Measurements from ENCODE around the gene ABCB8.

ABCB8 gene

DNA sequence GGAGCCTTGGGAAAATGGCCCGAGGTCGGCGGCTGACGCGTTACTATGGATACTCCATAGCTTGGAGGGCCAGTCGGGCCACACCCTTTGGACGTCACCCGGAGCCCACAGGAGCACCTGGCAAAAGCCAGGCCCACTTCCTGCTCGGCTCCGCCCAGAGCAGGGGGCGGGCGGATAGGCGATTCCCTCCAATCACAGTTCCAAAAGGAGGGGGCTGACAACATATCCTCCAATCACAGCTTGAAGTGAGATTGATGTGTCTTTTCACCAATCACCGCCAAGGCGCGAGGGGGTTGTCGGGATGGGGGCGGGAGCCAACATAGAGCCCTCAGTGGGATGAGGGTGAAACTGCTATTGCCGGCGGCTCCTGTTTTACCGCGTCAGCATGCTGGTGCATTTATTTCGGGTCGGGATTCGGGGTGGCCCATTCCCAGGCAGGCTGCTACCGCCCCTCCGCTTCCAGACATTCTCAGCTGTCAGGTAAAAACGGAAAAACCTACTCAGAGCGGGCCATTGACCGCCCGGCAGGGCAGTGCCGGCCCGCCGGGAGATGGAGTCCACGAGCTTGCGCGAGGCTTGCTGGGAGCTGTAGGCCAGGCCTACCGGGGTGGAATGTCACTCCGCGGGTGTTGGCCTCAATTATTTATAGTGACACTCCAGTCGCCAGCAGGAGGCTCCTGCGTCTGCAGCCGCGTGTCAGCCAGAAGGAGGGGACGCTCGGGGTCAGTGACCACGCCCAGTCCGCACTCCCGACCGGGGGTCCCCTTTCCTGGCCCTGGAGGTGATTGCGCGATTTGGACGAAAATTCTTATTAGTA is at the start of gene ABCB8 (continued):
- TF ChIP-seq, protein P1, sequence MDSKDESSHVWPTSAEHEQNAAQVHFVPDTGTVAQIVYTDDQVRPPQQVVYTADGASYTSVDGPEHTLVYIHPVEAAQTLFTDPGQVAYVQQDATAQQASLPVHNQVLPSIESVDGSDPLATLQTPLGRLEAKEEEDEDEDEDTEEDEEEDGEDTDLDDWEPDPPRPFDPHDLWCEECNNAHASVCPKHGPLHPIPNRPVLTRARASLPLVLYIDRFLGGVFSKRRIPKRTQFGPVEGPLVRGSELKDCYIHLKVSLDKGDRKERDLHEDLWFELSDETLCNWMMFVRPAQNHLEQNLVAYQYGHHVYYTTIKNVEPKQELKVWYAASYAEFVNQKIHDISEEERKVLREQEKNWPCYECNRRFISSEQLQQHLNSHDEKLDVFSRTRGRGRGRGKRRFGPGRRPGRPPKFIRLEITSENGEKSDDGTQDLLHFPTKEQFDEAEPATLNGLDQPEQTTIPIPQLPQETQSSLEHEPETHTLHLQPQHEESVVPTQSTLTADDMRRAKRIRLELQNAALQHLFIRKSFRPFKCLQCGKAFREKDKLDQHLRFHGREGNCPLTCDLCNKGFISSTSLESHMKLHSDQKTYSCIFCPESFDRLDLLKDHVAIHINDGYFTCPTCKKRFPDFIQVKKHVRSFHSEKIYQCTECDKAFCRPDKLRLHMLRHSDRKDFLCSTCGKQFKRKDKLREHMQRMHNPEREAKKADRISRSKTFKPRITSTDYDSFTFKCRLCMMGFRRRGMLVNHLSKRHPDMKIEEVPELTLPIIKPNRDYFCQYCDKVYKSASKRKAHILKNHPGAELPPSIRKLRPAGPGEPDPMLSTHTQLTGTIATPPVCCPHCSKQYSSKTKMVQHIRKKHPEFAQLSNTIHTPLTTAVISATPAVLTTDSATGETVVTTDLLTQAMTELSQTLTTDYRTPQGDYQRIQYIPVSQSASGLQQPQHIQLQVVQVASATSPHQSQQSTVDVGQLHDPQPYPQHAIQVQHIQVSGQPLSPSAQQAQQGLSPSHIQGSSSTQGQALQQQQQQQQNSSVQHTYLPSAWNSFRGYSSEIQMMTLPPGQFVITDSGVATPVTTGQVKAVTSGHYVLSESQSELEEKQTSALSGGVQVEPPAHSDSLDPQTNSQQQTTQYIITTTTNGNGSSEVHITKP (tag by site-specific recombination; IDR thresholded peaks at IDR 0.05) = peak; percentile 78
- TF ChIP-seq WT1 (tag by site-specific recombination; IDR thresholded peaks at IDR 0.05) (peak; percentile 52), ZNF521 (tag by site-specific recombination; IDR thresholded peaks at IDR 0.05) (no peak), ZNF707 (tag by site-specific recombination; IDR thresholded peaks at IDR 0.05) (no peak), ZNF677 (tag by site-specific recombination; IDR thresholded peaks at IDR 0.05) (no peak)

DNA sequence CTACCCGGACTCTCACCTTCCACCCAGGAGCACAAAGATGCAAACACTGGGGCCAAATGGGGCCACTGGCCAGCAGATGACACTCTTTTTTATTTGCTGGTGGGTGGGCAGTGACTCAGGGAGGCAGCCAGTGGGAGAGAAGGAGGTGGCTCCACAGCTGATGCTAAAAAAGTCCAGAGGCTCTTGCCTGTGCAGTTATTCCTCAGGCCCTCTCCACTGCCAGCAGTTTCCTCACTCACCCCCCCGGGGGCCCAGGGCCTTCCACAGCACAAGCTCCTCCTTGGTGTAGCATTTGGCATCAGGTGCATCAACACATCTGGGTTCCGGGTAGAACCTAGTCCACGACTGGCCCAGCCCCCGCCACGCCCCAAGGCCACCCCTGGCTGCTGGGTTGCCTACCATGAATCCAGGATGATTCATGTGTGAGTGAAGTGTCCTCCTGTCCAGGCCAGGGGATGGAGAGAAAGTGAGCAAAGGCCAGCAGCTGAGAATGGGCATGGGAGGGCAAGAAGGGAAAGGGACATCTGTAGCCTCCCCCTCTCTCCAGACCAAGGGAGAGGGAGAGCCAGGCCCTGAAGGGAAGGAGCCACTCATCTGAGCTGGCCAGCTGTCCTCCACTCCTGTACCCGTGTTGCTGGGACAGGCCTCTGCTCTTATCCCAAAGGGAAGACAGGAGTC is 48.4 kb upstream of the ABCB8 start:
- Histone ChIP-seq H3K4me3 (ENCODE audit: low read depth, low read length) (no peak overlapping the region), H3K4me1 (ENCODE audit: control insufficient read depth, insufficient read depth, low read length) (no peaks in the 10 kb centered on the region; the same call in 1 of the 2 replicates), H3K9me3 (ENCODE audit: control insufficient read depth, insufficient read depth, low read depth, low read length) (no peaks in the 10 kb centered on the region), H3K36me3 (ENCODE audit: control insufficient read depth in 2 of 2, insufficient read depth in 1 of 2, low read length in 2 of 2) (no peaks in the 10 kb centered on the region), H3K27ac (ENCODE audit: extremely low read depth, low read depth, low read length) (no peak overlapping the region)
- CTCF ChIA-PET = interaction anchor here (0.7 to 2.8 kb wide), 8 partner anchors 9 to 693 kb away, joined by 3 to 19 read pairs (median 4); no protein-coding TSS in a partner anchor
- POLR2A ChIA-PET = interaction anchor here (0.8 to 1.3 kb wide), 3 partner anchors 11 to 105 kb away, joined by 3 read pairs; no protein-coding TSS in a partner anchor
- TF ChIP-seq SP7 (tag by site-specific recombination; IDR thresholded peaks at IDR 0.05) = no peak
- TF ChIP-seq EGR2 (tag by site-specific recombination; IDR thresholded peaks at IDR 0.05; ENCODE audit: low read depth) = peak; percentile 64
- peak; percentile 58; the same call in 1 of the 2 replicates for TF ChIP-seq ZFHX2 (tag by site-specific recombination; conservative IDR thresholded peaks at IDR 0.05)
- TF ChIP-seq, protein P2, sequence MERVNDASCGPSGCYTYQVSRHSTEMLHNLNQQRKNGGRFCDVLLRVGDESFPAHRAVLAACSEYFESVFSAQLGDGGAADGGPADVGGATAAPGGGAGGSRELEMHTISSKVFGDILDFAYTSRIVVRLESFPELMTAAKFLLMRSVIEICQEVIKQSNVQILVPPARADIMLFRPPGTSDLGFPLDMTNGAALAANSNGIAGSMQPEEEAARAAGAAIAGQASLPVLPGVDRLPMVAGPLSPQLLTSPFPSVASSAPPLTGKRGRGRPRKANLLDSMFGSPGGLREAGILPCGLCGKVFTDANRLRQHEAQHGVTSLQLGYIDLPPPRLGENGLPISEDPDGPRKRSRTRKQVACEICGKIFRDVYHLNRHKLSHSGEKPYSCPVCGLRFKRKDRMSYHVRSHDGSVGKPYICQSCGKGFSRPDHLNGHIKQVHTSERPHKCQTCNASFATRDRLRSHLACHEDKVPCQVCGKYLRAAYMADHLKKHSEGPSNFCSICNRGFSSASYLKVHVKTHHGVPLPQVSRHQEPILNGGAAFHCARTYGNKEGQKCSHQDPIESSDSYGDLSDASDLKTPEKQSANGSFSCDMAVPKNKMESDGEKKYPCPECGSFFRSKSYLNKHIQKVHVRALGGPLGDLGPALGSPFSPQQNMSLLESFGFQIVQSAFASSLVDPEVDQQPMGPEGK (tag by site-specific recombination; IDR thresholded peaks at IDR 0.05) = peak; percentile 22; the same call in 1 of the 2 replicates
- TF ChIP-seq ZNF394 (tag by site-specific recombination; IDR thresholded peaks at IDR 0.05; ENCODE audit: borderline replicate concordance) = no peak
- TF ChIP-seq KLF10 (tag by site-specific recombination; IDR thresholded peaks at IDR 0.05) = peak; percentile 70

DNA sequence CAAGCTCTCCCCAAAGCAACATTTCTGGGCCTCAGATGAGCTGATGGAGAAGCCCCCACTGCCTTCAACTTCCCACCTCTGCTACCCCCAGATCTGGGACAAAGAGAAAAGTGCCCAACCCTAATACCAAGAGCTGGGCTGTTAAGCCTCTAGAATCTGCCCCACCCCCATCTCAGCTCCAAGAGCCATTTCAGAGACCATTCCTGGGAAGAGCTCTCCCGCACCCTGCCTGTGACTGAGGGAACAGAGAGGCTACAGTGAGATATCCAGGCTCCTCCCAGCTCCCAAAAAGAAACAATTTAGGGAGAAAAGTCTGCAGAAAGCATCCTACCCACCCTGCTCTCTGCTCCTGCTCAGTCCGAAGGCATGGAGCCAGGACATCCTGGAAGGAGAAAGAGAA is 47.6 kb upstream of the ABCB8 start:
- H3K36me3 ChIP-seq (ENCODE audit: control insufficient read depth in 2 of 2, insufficient read depth in 1 of 2, low read length in 2 of 2) = no peaks in the 10 kb centered on the region
- H3K9me3 ChIP-seq (ENCODE audit: control insufficient read depth, insufficient read depth, low read depth, low read length) = no peaks in the 10 kb centered on the region
- no peak for TF ChIP-seq ZNF121 (tag by site-specific recombination; IDR thresholded peaks at IDR 0.05)
- TF ChIP-seq, protein P3, sequence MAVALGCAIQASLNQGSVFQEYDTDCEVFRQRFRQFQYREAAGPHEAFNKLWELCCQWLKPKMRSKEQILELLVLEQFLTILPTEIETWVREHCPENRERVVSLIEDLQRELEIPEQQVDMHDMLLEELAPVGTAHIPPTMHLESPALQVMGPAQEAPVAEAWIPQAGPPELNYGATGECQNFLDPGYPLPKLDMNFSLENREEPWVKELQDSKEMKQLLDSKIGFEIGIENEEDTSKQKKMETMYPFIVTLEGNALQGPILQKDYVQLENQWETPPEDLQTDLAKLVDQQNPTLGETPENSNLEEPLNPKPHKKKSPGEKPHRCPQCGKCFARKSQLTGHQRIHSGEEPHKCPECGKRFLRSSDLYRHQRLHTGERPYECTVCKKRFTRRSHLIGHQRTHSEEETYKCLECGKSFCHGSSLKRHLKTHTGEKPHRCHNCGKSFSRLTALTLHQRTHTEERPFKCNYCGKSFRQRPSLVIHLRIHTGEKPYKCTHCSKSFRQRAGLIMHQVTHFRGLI (tag by site-specific recombination; IDR thresholded peaks at IDR 0.05) = peak; percentile 57
- H3K4me1 ChIP-seq (ENCODE audit: control insufficient read depth, insufficient read depth, low read length) = no peaks in the 10 kb centered on the region; the same call in 1 of the 2 replicates
- ChIA-PET POLR2A (interaction anchor here (1.3 kb wide), 1 partner anchor 82 kb away, joined by 3 read pairs; no protein-coding TSS in a partner anchor), CTCF (interaction anchor here (0.6 to 2.8 kb wide), 9 partner anchors 8 to 657 kb away, joined by 3 to 19 read pairs (median 3); no protein-coding TSS in a partner anchor)
- H3K4me3 ChIP-seq (ENCODE audit: low read depth, low read length) = no peak overlapping the region
- no peak overlapping the region for H3K27ac ChIP-seq (ENCODE audit: extremely low read depth, low read depth, low read length)

All from HEK293 (cell line).